Glomerular visceral epithelial cell (primary cell): ENCODE measurements around the gene FOXN3.

Source experiments
- DNase-seq: peaks from one replicate; pipeline ENCODE4 v3.0.0-alpha.2; 2016; ENCODE audit errors: extremely low spot score

FOXN3 gene

DNA sequence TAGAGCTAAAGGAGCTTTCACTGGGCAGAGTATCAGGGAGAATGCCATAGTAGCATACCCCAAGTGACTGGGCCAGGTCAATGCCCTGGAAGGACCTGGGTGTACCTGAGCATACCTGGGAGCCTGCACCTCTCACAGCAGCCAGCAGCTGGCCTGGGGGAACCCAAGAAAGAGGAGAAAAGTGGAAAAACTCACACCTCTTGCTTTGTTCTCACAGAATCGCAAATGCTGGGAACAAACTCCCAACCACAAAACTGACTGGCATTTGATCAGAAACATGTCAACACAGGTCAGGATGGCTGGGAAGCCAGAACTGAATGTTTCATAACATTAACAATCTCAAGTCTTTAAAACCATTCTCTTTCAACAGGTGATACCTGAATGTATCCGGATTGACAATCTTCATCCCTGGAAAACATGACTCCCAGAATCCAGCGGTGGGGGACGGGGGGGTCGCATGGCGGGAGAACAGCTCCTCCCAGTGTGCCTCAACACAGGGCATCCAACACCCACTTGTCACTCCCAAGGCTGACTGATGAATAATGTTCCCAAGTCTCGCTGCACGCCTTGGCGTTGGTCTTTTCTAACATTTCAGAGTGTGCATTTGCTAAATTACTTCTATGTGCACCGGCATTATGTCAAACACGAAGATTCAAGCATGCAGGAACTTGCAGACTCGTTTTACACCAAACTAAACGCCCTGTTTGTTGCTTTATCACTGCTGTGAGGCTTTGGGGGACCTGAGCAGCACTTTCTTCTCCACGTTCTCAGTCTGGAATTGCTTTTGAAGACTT, 7.9 kb downstream of the FOXN3 start:
- DNase-seq, result no peak

DNA sequence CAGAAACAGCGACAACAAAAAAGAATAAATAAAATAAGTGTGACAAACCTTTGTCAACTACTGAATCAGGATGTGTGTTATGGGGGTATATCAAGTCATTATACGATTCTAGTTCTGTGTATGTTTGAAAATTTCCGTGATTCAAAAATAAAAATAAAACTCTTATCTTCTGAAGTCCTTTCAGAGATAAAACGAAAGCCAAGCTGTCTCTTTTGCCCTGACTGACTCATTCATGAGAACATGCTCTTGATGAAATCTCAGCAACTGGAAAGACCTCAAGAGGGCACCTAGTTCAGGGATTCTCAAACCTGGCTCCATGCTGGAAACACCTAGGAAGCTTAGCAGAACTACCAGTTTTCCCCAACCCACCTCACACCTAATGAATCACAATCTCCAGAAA, 9.2 kb downstream of the FOXN3 start:
- no peak for DNase-seq

DNA sequence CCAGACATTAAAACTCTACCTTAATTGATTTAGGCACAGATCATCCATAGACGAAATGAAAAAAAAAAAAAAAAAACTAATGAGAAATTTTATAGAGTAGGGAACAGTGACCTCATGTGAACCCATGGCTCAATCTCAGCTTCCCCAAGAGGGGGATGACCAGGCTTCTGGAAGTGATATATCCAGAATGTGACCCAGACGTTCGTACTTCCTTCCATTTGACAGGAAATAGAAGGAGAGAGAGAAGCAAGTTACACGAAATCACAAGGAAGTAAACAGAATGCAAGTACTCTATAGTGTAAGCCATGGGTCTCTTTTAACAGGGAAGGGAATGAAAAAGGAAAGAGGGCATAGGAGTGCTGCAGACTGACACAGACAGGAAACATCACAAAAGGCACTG, 10.1 kb downstream of the FOXN3 start:
- DNase-seq, result no peak

DNA sequence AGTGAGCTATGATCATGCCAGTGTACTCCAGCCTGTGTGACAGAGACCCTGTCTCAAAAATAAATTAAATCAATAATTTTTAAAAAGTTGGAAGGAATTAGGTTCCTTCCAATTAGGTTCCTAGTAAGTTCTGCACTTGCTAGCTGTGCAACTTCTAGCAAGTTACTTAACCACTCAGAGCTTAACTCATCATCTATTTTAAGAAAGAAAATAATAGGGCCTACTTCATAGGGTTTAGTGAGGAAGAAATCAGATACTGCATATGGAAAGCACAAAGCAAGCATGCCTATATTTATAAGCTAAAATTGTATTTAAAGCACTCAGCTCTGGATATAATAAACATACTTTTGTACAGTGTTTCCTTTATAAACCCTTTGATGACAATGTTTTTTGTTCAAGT, 10.7 kb downstream of the FOXN3 start:
- DNase-seq, result no peak

DNA sequence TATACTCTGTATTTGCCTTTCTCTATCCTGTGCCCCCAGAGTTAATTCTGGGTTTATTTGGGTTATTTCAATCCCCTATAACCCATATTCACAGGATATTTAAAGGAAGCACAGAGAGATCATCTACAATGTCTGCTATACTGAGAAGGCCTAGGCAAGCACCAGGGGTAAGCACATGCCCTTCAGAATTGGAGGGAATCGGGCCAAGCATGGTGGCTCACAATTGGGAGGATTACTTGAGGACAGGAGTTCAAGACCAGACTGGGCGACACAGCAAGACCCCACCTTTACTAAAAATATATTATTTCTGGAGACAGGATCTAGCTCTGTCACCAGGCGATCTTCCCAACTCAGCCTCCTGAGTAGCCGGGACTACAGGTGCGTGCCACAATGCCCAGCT, 11.3 kb downstream of the FOXN3 start:
- DNase-seq, result no peak

DNA sequence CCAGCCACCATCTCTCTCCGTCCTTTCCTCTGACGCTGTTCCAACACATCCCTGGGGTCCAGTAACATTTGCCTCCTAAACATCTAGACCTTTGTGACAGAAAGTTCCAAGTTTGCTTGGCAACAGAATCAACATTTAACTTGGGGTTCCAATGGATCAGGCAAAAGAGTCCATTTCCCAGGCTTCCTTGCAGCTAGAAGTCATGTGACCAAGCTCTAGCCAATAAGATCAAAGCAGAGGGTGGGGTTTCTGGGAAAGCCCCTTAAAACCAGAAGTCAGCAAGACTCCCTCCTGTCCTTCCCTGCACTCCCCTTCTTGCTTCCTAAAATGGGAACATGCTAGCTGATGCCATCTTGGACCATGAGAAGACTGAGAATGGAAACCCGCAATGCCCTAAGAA, 14.7 kb downstream of the FOXN3 start:
- DNase-seq, result no peak

DNA sequence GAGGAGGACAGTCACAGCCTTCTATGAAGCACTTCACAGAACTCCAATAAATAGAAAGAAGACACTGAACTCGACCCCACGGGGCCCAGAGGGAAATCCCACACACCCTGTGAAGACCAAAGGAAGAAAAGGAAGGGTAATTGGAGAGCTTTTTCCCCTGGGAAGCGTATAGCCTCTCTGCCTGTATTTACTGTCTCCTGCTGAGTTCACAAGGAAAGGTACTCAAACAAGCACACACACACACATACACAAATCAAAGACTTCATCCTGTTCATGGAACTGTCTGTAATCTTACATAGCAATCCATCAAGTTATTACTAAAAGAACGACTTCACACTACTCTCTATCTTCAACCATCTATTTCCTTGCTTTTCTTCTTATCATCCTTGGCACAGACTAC, 15.3 kb downstream of the FOXN3 start:
- DNase-seq, result no peak

DNA sequence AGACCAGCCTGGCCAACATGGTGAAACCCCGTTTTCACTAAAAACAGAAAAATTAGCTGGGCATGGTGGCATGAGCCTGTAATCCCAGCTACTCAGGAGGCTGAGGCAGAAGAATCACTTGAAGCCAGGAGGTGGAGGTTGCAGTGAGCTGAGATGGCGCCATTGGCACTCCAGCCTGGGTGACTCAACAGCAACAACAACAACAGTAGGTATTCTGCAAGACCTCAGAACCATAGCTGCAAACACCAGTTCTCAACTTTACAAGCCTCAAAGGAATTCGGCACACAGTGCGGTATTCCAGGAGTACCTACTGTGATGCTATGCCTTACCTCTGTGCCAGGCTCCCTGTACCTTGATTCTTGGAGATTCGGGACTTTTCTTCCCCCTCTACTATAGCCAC, 15.8 kb downstream of the FOXN3 start:
- DNase-seq, result no peak

DNA sequence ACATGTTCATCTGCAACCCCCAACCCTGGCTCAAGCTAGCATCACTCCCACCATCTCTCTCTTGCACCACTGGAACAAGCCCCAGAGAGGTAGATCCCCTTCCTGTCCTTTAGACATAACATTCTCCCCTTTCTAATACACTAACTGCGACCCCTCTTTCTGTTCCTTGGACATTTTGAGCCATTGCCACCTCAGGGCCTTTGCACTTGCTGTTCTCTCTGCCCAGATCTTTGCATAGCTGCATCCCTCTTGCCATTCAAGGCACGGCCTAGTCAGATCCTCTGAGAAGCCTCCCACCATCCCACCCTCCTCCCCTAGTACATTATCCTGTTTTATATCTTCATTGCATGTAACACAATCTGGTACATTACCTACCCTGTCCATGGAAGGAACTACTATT, 16.5 kb downstream of the FOXN3 start:
- no peak for DNase-seq

DNA sequence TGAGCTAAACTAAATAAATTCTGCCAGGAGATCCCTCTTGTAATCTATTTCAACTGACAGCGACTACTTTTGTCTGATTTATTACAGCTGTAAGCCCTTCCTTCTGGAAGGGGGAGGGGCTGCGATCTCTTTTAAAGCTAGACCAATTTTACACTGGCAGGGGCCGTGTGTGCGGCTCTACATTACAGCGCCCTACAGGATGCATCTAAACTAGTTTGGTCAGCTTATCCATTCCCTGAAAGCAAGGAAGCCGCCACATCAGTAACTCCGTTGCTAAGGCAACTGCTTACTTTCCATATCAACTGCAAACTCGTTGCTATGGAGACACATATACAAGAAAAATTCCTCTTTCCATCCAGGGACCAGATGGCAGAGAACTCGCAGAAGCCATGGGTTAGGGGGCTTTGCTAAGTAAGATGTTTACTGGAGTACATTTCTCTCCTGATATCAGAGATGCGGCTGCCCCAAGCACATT, 17.4 kb downstream of the FOXN3 start:
- DNase-seq, result peak; percentile 56

DNA sequence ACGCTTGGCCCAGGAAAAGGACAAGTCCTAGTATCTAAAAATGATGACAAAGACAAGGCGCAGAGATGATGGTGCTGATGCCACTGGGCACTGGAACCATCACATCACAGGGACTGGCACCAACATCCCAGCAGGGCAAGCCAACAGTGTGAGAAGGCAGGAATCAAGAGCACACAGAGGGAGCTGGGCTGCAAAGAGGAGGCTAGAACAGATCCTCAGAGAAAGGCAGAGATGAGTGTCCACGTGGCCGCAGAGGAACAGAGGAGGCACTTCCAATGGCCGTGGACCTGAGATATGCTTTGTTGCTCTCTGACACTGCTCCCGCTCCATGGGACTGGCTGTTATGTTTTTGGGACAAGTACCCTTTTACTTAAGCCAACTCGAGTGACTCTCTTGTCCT, 17.9 kb downstream of the FOXN3 start:
- DNase-seq, result no peak

DNA sequence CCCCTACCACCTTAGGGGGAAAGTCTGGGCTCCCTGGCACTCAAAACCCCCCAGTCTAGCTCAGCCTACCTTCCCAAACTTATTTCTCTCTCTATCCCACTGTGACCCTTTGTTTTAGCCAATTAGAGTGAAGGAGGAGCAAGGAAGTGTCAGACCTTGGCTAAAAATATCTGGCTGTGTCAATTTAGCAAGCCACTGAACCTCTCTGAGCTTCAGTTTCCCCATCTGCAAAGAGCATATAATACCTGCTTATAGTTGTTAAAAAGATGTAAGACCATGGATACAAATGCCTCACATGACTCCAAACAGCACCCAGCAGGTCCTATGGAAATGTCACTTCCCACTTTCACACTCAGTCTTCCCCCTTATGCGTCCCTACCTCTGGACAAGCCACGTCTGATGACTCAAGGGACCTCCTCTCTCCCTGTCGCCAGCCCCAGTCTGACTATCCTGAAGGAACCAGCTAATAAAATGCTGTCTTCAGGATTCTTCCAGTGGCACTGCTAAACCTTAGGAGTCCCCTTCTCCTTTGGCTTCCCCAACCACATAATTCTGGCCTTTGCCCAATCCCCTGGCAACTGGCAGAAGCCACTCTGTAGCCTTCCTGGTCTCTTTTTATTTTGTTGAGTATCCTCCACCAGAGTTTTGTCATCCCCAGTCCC, 19.3 kb downstream of the FOXN3 start:
- no peak for DNase-seq

DNA sequence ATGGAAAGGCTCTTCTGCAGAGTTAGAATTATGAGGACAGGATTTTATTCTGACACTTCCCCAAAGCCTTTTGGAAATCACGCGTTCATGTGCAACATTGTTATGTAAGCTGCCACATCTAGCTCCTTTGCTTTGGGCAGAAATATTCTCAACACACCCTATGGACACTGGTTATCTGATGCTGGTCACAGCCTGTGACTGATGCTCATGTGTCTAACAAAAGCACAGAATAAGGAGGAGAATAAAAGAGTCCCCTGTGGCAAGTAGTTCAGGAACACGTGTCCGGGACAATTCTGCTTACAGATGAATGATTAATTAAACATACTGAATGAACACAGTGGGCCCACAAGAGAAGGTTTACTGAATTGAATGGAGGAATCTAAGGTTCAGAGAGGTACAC, 22.1 kb downstream of the FOXN3 start:
- DNase-seq, result no peak

DNA sequence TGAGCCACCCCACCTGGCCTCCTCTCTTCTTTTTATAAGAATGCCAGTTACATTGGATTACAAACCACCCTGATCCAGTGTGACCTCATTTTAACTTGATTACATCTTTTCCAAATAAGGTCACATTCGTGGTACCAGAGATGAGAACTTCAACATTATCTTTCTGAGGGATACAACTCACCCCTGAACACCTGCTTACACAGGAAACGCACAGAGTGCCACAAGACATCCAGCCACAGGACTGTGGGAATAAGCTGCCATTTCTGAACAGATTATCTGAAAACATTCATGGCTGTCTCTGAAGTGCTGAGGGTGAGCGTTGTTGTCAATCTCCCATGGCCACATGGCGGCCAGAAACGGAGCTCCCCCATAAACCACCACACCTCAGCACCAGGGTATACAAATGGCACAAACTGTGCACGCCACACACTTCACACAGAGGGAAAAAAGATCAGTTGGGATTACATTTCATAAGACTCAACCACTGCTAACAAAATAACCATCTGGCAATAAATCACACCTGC, 23.7 kb downstream of the FOXN3 start:
- no peak for DNase-seq

DNA sequence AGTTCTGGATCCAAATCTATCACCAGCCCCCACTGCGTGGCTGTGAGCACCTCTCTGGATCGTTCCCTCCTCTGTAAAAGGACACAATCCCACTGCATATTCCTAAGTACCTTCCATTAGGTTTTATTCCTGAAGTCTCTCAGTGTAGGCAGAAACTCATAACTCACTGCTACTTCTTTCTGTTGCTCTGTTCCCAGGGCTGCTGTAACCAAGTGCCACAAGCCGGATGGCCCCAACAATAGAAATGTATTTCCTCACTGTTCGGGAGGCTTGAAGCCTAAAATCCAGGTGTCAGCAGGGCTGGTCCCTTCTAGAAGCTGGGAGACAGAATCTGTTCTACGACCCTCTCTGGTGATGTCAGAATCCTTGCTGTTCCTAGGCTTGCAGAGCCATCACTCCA, 24.9 kb downstream of the FOXN3 start:
- no peak for DNase-seq

DNA sequence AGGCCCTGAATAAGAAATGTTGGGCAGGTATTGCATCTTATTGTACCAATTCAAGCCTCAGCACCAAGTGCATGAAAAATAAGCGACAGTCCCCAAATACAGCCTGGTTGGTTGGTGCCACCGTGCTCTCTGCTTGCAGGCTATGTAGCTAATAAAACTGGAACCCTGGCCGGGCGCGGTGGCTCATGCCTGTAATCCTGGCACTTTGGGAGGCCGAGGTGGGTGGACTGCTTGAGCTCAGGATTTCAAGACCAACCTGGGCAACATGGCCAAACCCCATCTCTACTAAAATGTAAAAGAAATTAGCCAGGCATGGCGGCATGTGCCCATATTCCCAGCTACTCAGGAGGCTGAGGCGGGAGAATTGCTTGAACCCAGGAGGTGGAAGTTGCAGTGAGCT, 25.5 kb downstream of the FOXN3 start:
- no peak for DNase-seq

DNA sequence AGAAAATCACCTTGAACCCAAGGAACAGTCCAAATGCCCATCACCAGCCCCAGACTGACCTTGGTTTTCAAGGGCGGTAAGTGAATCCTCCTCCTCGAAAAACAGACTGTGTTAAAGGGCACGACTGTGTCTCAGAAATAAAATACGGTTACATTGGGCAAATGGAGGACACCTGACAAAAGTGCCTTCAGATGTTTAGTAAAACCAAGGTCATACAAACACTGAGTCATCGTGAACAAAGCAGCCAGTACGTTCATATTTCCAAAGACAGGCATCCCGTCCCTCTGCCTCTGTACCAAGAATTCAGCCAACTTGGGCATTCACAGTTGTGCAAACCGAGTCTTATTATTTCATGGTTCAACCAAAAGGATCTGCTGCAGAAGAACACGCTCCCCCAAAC, 25.9 kb downstream of the FOXN3 start:
- DNase-seq, result no peak

DNA sequence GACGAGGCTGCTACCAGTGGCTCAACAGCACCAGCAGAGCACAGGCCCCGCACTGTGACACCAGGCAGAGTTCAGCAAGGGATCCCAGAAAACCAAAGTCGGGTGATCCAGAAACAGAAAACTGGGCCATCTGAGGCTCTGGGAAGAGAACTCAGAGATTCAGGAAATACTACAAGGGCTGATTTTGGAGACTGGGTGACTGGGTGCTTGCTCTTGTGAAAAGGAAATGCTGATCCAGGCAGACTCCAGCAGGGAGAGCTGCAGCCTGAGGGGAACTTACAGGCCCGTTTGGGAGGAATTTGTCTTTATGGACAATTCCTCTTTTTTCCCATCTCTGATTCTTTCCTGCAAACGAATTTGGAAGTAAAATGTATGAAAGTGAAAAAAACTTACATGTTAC, 28.2 kb downstream of the FOXN3 start:
- no peak for DNase-seq

DNA sequence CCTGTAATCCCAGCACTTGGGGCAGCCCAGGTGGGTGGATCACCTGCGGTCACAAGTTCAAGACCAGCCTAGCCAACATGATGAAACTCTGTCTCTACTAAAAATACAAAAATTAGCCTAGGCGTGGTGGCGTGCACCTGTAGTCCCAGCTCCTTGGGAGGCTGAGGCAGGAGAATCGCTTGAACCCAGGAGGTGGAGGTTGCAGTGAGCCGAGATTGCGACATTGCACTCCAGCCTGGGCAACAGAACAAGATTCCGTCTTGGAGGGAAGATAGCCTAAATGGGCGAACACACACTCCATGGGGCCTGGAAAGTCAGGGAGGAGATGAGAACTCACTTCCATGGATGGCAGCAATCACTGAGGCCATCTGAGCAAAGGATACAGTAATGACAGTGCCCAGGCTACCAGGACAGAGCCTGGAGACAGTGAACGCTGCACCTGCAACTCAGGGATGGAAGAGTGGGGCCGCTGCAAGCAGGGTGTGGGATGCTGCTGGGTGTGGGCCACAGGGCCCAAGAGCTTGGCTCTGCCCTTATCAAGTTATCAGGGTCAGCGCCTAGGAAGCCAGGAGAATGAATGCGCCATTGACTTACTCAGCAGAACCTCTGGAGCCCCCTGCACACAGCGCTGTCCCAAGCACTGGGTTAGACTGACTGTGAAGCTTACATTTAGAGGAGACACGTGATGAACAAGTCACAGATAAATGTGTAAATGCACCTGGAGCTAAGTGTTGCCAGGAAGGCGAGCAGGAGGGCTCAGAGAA, 28.9 kb downstream of the FOXN3 start:
- DNase-seq, result no peak

DNA sequence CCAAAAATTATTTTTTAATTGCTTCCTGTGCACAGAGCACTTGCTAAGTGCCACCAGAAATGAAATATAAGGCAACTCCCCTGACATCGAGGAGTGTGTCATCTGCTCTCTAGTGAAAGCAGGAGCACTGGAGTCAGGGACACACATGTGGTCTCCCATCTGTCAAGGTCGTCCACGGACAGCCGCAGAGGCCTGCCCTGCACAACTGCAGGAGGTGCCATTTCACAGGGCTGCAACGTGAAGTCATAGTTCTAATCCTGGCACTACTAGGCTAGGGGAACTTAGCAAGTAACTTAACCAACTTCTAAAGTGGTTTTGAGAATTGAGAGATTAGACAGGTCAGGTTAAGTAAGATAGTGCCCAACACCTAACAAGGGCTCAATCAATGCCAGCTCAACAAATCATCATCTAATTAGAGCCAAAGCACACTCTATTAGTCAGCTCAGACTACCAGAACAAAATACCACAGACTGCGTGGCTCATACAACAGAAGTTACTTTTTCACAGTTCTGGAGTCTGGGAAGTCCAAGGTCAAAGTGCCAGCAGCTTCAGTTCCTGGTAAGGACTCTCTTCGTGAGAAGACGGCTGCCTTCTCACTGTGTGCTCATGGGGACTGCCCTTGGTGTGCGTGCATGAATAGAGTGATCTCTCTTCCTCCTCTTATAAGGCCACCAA, 30.7 kb downstream of the FOXN3 start:
- no peak for DNase-seq

DNA sequence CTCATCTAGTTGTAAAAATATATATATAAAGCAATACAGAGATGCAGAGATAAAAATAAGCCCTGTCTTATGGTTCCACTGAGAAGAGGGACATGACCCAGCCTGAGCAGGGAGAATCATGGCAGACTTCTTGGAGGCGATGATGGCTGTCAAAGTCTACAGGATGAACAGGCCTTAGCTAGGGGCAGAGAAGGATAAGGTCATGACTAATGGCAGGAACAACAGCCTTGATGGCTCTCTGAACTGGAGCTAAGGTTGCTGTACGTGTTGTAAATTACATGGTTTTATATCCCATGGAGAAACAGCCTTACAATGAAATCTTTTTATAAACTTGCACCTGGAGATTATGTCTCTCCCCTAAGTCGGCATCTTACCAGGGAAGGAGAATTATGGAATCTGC, 32.4 kb downstream of the FOXN3 start:
- DNase-seq, result no peak

DNA sequence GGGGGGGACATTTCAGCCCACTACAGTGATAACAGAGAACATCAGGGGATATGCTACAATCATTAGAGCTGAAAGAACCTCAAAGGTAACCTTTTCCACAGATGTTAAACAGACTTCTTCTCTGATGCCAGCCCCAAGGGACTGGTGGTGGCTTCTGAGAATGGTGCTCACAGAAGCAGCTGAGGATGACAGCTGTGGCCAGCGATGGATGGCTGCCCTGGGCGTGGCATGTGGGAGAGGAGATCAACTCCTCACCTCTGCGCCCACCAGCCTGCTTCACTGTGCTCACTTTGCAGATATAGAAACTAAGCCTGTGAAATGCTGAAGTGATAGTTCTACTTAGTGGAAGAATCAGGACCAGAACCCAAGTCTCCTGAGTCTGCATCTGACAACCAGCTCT, 33.0 kb downstream of the FOXN3 start:
- no peak for DNase-seq
